Measurements from ENCODE around the gene DNM3.

DNA sequence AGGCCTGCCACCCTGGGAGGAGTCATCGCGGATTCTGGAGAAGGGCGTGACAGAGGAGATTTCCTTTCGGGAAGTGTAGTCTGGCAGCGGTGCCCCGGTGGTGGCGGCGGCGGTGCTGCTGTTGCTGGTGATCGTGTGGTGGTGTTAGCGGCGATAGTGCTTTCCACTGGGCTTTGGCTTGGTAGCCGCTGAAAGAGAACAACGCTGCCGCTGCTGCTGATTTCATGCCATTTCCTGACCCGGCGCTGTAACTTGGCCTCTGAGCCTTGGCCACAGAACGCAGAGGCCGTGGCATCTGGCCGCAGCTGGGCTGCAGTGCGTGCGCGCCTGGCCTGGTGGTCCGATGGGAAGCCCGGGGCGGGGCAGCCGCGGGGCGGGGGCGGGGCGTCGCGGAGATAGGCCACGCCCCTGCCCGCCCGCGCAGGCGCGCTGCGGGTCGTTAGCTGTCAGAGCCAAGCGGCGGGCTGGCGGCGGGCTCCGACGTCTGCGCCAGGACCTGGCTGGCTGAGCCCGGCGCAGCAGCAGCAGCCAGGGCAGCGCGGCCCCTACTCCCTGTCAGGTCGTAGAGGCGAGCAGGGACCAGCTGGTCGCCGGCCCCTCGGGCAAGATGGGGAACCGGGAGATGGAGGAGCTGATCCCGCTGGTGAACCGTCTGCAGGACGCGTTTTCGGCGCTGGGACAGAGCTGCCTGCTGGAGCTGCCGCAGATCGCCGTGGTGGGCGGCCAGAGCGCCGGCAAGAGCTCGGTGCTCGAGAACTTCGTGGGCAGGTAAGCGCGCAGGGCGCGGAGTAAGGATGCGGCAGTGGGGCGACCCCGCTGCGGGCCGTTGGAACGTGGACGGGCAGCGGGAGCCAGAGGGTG, at the start of gene DNM3:
- TF ChIP-seq MYC (IDR thresholded peaks at IDR 0.05; ENCODE audit: low read depth, low read length) = no peak
- TF ChIP-seq POLR2A (IDR thresholded peaks at IDR 0.05; ENCODE audit: extremely low read depth, insufficient read length) = no peak
- TF ChIP-seq, protein P1, sequence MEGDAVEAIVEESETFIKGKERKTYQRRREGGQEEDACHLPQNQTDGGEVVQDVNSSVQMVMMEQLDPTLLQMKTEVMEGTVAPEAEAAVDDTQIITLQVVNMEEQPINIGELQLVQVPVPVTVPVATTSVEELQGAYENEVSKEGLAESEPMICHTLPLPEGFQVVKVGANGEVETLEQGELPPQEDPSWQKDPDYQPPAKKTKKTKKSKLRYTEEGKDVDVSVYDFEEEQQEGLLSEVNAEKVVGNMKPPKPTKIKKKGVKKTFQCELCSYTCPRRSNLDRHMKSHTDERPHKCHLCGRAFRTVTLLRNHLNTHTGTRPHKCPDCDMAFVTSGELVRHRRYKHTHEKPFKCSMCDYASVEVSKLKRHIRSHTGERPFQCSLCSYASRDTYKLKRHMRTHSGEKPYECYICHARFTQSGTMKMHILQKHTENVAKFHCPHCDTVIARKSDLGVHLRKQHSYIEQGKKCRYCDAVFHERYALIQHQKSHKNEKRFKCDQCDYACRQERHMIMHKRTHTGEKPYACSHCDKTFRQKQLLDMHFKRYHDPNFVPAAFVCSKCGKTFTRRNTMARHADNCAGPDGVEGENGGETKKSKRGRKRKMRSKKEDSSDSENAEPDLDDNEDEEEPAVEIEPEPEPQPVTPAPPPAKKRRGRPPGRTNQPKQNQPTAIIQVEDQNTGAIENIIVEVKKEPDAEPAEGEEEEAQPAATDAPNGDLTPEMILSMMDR (IDR thresholded peaks at IDR 0.05; ENCODE audit: low read depth, low read length) = no peak
- TF ChIP-seq, protein P2, sequence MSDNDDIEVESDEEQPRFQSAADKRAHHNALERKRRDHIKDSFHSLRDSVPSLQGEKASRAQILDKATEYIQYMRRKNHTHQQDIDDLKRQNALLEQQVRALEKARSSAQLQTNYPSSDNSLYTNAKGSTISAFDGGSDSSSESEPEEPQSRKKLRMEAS (IDR thresholded peaks at IDR 0.05; ENCODE audit: low read depth, low read length) = no peak
